ENCODE data around the gene YPEL3.

GRCh38 chr16:30090610-30091331, 5.2 kb downstream of the YPEL3 start:
- TF ChIP-seq EZH2 (IDR thresholded peaks at IDR 0.05; ENCODE audit: borderline replicate concordance, low read length): no peak
- TF ChIP-seq CTCF (IDR thresholded peaks at IDR 0.05; ENCODE audit: low read length): no peak
